ENCODE measurements around the gene BDH1. TPM values are rescaled to one million over a fixed set of nuclear protein-coding genes. Genes with fewer than 3 reads are reported as not detected.
A peak's percentile ranks its signal among the peaks of the same experiment; 100 is the strongest.

BDH1 gene
- total and polyA plus RNA-seq, 2 of the 13 experiments (the other 11 are each of a cell fraction or from before 2014, with no cell fraction given), result 21.2 to 71.9 TPM

DNA sequence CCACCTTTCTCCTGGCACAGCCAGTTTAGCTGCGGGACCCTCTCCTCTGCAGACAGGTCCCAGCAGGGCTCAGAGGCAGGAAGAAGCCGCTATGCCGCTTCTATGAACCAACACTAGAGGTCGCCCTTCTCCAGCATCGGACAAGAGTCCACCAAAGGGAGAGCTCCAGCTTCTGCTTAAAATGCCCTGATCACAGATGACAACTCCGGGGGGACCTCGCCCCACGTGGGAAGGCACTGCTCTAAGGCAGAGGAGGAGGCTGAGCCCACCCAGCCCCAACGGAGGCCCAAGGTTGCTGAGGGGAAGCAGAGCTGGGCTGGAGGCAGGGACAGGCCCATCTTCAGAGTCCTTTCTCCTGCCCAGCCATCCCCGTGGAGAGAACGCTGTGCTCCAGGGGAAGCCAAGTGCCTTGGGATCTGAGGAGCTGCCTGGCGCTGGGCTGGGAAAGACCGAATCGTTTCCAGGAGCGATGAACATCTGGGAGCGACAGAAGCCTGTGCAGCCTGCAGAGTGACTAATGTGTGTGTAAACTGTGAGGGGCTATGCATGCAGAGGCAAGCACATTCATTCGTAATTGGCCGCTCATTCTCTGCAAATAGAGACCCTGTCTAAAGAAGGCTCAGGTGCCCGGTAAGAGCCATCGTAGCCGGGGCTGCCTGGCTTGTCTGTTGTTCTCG, 43.5 kb upstream of the BDH1 start (continued):
- TF ChIP-seq, protein P1, sequence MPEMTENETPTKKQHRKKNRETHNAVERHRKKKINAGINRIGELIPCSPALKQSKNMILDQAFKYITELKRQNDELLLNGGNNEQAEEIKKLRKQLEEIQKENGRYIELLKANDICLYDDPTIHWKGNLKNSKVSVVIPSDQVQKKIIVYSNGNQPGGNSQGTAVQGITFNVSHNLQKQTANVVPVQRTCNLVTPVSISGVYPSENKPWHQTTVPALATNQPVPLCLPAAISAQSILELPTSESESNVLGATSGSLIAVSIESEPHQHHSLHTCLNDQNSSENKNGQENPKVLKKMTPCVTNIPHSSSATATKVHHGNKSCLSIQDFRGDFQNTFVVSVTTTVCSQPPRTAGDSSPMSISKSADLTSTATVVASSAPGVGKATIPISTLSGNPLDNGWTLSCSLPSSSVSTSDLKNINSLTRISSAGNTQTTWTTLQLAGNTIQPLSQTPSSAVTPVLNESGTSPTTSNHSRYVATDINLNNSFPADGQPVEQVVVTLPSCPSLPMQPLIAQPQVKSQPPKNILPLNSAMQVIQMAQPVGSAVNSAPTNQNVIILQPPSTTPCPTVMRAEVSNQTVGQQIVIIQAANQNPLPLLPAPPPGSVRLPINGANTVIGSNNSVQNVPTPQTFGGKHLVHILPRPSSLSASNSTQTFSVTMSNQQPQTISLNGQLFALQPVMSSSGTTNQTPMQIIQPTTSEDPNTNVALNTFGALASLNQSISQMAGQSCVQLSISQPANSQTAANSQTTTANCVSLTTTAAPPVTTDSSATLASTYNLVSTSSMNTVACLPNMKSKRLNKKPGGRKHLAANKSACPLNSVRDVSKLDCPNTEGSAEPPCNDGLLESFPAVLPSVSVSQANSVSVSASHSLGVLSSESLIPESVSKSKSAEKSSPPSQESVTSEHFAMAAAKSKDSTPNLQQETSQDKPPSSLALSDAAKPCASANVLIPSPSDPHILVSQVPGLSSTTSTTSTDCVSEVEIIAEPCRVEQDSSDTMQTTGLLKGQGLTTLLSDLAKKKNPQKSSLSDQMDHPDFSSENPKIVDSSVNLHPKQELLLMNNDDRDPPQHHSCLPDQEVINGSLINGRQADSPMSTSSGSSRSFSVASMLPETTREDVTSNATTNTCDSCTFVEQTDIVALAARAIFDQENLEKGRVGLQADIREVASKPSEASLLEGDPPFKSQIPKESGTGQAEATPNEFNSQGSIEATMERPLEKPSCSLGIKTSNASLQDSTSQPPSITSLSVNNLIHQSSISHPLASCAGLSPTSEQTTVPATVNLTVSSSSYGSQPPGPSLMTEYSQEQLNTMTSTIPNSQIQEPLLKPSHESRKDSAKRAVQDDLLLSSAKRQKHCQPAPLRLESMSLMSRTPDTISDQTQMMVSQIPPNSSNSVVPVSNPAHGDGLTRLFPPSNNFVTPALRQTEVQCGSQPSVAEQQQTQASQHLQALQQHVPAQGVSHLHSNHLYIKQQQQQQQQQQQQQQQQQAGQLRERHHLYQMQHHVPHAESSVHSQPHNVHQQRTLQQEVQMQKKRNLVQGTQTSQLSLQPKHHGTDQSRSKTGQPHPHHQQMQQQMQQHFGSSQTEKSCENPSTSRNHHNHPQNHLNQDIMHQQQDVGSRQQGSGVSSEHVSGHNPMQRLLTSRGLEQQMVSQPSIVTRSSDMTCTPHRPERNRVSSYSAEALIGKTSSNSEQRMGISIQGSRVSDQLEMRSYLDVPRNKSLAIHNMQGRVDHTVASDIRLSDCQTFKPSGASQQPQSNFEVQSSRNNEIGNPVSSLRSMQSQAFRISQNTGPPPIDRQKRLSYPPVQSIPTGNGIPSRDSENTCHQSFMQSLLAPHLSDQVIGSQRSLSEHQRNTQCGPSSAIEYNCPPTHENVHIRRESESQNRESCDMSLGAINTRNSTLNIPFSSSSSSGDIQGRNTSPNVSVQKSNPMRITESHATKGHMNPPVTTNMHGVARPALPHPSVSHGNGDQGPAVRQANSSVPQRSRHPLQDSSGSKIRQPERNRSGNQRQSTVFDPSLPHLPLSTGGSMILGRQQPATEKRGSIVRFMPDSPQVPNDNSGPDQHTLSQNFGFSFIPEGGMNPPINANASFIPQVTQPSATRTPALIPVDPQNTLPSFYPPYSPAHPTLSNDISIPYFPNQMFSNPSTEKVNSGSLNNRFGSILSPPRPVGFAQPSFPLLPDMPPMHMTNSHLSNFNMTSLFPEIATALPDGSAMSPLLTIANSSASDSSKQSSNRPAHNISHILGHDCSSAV (CRISPR knock-in tag; IDR thresholded peaks at IDR 0.05; ENCODE audit: borderline replicate concordance), result 0 out of 2 replicates have a peak, but pooled peaks have one; percentile 9
- 0 out of 2 replicates have a peak, but pooled peaks have one; percentile 18 for TF ChIP-seq ETV5 (CRISPR knock-in tag; IDR thresholded peaks at IDR 0.05; ENCODE audit: borderline replicate concordance)
- TF ChIP-seq ZNF430 (CRISPR knock-in tag; IDR thresholded peaks at IDR 0.05), result peak; percentile 65; the same call in 1 of the 2 replicates
- TF ChIP-seq ZNF724P (CRISPR knock-in tag; IDR thresholded peaks at IDR 0.05; ENCODE audit: borderline replicate concordance), result 0 out of 2 replicates have a peak, but pooled peaks have one; percentile 28
- peak; percentile 51; the same call in 1 of the 2 replicates for TF ChIP-seq ZMYM4 (CRISPR knock-in tag; IDR thresholded peaks at IDR 0.05)
- no peak for TF ChIP-seq RXRA (CRISPR knock-in tag; IDR thresholded peaks at IDR 0.05)
- TF ChIP-seq ZSCAN21 (CRISPR knock-in tag; IDR thresholded peaks at IDR 0.05; ENCODE audit: borderline replicate concordance), result no peak
- TF ChIP-seq, protein P2, sequence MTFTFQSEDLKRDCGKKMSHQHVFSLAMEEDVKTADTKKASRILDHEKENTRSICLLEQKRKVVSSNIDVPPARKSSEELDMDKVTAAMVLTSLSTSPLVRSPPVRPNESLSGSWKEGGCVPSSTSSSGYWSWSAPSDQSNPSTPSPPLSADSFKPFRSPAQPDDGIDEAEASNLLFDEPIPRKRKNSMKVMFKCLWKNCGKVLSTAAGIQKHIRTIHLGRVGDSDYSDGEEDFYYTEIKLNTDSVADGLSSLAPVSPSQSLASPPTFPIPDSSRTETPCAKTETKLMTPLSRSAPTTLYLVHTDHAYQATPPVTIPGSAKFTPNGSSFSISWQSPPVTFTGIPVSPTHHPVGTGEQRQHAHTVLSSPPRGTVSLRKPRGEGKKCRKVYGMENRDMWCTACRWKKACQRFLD (CRISPR knock-in tag; IDR thresholded peaks at IDR 0.05; ENCODE audit: borderline replicate concordance), result peak; percentile 80; the same call in 1 of the 2 replicates
- TF ChIP-seq ZNF329 (CRISPR knock-in tag; IDR thresholded peaks at IDR 0.05; ENCODE audit: low read depth), result no peak
- TF ChIP-seq ZNF792 (CRISPR knock-in tag; IDR thresholded peaks at IDR 0.05), result no peak
- no peak for TF ChIP-seq ZNF451 (CRISPR knock-in tag; IDR thresholded peaks at IDR 0.05)
- TF ChIP-seq, protein P3, sequence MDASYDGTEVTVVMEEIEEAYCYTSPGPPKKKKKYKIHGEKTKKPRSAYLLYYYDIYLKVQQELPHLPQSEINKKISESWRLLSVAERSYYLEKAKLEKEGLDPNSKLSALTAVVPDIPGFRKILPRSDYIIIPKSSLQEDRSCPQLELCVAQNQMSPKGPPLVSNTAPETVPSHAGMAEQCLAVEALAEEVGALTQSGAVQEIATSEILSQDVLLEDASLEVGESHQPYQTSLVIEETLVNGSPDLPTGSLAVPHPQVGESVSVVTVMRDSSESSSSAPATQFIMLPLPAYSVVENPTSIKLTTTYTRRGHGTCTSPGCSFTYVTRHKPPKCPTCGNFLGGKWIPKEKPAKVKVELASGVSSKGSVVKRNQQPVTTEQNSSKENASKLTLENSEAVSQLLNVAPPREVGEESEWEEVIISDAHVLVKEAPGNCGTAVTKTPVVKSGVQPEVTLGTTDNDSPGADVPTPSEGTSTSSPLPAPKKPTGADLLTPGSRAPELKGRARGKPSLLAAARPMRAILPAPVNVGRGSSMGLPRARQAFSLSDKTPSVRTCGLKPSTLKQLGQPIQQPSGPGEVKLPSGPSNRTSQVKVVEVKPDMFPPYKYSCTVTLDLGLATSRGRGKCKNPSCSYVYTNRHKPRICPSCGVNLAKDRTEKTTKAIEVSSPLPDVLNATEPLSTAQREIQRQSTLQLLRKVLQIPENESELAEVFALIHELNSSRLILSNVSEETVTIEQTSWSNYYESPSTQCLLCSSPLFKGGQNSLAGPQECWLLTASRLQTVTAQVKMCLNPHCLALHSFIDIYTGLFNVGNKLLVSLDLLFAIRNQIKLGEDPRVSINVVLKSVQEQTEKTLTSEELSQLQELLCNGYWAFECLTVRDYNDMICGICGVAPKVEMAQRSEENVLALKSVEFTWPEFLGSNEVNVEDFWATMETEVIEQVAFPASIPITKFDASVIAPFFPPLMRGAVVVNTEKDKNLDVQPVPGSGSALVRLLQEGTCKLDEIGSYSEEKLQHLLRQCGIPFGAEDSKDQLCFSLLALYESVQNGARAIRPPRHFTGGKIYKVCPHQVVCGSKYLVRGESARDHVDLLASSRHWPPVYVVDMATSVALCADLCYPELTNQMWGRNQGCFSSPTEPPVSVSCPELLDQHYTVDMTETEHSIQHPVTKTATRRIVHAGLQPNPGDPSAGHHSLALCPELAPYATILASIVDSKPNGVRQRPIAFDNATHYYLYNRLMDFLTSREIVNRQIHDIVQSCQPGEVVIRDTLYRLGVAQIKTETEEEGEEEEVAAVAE (CRISPR knock-in tag; IDR thresholded peaks at IDR 0.05; ENCODE audit: borderline replicate concordance), result peak; percentile 51; the same call in 1 of the 2 replicates
- 0 out of 2 replicates have a peak, but pooled peaks have one; percentile 34 for TF ChIP-seq PITX1 (CRISPR knock-in tag; IDR thresholded peaks at IDR 0.05)
